ENCODE measurements around the gene CAPSL.

GRCh38 chr5:35921930-35922329 lies 16.5 kb downstream of the CAPSL start:
- TF ChIP-seq PHF8 (IDR thresholded peaks at IDR 0.05; ENCODE audit: borderline replicate concordance, low read length) (no peak), NFRKB (IDR thresholded peaks at IDR 0.05; ENCODE audit: low read depth) (no peak), BACH1 (tag; IDR thresholded peaks at IDR 0.05) (no peak), NR2C1 (IDR thresholded peaks at IDR 0.05) (no peak), NR2C1 (tag; IDR thresholded peaks at IDR 0.05) (no peak), CHCHD3 (CRISPR knock-in tag; IDR thresholded peaks at IDR 0.05) (no peak), CTCF (IDR thresholded peaks at IDR 0.05 in 2 of 3, conservative IDR thresholded peaks at IDR 0.05 in 1 of 3; ENCODE audit: insufficient read depth in 2 of 3, low read depth in 1 of 3, low read length in 3 of 3) (no peak), POLR2A (conservative IDR thresholded peaks at IDR 0.05) (no peak), ZBTB11 (CRISPR knock-in tag; IDR thresholded peaks at IDR 0.05) (no peak), FOXM1 (IDR thresholded peaks at IDR 0.05; ENCODE audit: low read depth) (no peak), FOXM1 (CRISPR knock-in tag; IDR thresholded peaks at IDR 0.05; ENCODE audit: low read depth) (no peak), EZH2 (IDR thresholded peaks at IDR 0.05; ENCODE audit: borderline replicate concordance, low read depth, low read length) (no peak)
